HG02981 (cell line): ENCODE results near the gene PTPN13.

ENCODE experiments used
- ATAC-seq: cut with Tn5 transposase; IDR thresholded peaks from one replicate; pipeline ENCODE4 v1.9.1; 2021; ENCODE audit warnings: mild to moderate bottlenecking, moderate library complexity; ENCODE audit not compliant: unreplicated experiment

The PTPN13 gene

DNA sequence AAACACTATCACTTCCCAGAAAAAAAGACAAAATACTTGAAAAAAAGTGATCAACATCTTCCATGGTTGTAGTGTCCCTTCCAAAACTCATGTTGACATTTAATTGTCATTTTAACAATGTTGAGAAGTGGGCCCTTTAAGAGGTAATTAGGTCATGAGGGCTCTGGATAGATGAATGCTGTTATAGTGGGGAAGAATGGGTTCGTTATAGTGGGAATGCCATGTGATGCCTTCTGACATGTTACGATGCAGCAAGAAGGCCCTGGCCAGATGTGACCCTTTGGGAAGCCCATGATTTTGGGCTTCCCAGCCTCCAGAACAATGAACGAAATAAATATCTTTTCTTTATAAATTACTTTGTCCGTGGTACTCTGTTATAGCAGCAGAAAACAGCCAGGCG, 259.1 kb downstream of the PTPN13 start:
- no peak for ATAC-seq

- ATAC-seq, result no peak
Observed at GRCh38 chr4:86855572-86855971, 261.5 kb downstream of the PTPN13 start.

DNA sequence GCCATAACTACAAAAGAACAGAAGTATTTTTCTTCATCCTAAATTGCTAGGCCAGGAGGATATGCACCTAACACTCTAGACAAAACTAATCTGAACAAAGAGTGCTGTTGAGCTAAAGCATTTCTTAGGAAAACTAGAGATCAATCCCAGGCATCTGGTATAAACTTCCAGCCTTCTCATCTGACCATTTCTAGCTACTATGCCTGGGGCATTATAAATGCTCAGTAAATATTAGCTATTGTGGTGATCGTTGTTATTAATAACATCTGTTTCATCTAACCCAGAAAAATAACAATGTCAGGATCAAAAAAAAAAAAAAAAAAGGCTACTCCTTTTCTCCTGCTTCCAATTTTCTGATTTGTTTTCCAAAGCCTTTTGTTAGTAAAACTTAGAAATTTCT, 262.8 kb downstream of the PTPN13 start:
- ATAC-seq, result no peak

DNA sequence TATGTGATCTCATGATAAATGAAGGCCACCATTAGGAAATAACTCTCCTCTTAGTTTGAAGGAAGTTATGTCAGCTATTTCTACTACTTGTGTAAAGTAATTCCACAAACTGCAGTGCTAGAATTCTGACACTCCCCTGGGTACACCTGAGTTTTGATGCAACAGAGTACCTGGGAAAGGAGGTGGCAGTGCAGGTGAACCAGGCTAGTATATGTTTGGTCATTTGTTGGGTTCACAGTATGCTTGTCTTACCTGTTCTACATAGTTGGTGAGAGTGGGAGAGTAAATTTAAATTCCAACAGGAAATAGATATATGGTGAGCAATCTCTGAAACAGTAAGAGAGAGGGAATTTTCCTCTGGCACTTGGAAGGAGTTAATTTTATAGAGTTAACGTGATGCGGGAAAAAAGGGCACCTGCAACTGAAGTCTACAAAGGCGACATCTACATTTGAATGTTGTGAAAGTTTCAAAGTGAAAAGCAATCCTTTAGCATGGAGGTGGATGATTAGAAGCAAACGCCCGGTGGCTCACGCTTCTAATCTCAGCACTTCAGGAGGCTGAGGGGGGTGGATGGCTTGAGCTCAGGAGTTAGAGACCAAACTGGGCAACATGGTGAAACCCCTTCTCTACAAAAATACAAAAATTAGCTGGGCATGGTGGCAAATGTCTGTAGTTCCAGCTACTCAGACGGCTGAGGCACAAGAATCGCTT, 263.4 kb downstream of the PTPN13 start:
- ATAC-seq, result no peak
